HepG2 (cell line): ENCODE data around the gene RBM47.

Source experiments
- CAMTA2 ChIP-seq: sonication (generic); formaldehyde crosslinking; IDR thresholded peaks from 2 replicates; pipeline ENCODE4 v1.4.0; 2020; ENCODE audit warnings: mild to moderate bottlenecking, missing genetic modification reagents, borderline replicate concordance
- KAT7 ChIP-seq: IDR thresholded peaks from 2 replicates; pipeline ENCODE4 v1.6.1; 2018; ENCODE audit warnings: borderline replicate concordance, missing compliant biosample characterization
- ZNF660 ChIP-seq: sonication (generic); formaldehyde crosslinking; IDR thresholded peaks from 2 replicates; pipeline ENCODE4 v1.5.1; 2020; ENCODE audit warnings: mild to moderate bottlenecking, low read depth, missing genetic modification reagents, borderline replicate concordance
- TF ChIP-seq, protein P1 (sequence below): sonication (generic); formaldehyde crosslinking; IDR thresholded peaks from 2 replicates; pipeline ENCODE4 v1.5.0; 2020; ENCODE audit warnings: mild to moderate bottlenecking, missing genetic modification reagents, moderate library complexity

DNA sequence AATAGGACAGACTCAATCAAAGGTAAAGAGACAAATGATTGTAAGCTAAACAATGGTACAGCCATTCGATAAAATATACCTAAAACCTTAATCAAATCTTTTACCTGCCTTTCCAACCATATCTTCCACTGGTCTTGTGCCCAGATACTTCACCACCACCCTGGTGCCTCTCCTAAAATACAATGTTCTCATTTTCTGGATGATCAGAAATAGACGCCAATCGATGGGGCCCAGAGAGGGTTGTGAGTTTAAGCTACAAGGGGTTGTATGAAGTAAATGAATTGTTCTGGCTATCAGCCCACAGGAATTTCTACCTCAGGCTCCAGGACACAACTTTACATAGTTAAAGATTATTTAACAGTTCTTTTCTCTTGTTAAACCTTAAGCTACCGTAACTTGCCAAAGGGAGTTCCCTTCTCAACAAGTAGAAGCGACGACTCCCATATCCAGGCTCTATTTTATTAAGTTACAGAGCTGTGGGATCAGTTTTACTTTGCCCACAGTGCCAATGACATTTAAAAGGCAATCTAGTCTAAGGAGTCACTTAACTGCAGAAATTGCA is 195.5 kb downstream of the RBM47 start:
- TF ChIP-seq CAMTA2 (CRISPR knock-in tag), result no peak
- TF ChIP-seq, protein P1, sequence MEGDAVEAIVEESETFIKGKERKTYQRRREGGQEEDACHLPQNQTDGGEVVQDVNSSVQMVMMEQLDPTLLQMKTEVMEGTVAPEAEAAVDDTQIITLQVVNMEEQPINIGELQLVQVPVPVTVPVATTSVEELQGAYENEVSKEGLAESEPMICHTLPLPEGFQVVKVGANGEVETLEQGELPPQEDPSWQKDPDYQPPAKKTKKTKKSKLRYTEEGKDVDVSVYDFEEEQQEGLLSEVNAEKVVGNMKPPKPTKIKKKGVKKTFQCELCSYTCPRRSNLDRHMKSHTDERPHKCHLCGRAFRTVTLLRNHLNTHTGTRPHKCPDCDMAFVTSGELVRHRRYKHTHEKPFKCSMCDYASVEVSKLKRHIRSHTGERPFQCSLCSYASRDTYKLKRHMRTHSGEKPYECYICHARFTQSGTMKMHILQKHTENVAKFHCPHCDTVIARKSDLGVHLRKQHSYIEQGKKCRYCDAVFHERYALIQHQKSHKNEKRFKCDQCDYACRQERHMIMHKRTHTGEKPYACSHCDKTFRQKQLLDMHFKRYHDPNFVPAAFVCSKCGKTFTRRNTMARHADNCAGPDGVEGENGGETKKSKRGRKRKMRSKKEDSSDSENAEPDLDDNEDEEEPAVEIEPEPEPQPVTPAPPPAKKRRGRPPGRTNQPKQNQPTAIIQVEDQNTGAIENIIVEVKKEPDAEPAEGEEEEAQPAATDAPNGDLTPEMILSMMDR (CRISPR knock-in tag), result no peak
- no peak for TF ChIP-seq KAT7 (CRISPR knock-in tag)
- no peak for TF ChIP-seq ZNF660
